ENCODE measurements around the gene MPP2.
"Not testable (repeated sequence)": the region's sequence is repeated elsewhere in the genome, so short reads cannot be mapped to it uniquely, and the experiment has no call there.

MPP2 gene

DNA sequence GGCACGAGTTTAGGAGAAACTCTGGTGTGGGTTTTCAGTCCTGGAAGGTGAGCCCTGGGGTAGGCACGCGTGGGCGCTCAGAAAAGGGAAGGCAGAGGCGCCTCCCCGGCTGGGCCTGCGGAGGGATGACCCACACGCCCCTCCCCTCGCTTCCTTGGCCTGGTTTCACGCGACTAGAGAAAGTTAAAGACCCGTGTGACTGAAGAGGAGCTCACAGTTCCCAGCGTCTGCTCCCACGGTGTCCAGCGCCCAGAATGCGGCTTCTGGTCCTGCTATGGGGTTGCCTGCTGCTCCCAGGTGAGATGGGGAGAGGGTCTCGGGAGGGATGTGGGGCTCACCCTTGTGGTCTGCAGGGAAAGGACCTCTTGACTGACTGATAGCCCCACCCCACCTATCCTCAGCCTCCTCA lies 60.4 kb downstream of the MPP2 start, which contains the start of gene CD300LG:
TSS of gene CD300LG (plus strand) at position 214 of the 409 bp plus-strand sequence. CDS start at position 255, 41 bp downstream.
- no peak for DNase-seq (ENCODE audit: low spot score)

DNA sequence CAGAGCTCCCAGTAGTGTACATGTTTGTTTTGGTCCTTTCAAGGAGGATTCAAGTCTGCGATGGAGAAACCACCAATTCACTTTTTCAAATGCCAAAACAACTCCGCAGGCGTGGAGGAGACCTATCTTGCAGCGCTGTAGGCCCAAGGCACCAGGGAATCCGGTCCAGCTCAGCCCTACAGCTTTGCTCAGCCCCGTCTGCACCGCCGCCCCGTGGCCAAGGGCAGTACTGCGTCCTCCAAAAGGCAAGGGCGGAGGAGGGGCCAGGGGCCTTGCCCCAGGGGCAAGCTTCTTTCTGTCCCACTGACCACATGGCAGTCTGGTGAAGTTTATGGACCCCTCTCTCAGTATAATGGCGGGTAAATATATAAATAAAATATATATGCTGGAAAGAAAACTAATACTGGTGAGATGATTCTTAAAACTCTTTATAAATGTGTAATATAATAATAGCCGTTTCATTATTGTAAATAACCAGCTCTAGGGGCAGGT lies 61.1 kb downstream of the MPP2 start:
- peak; percentile 60 for DNase-seq (ENCODE audit: low spot score)

DNA sequence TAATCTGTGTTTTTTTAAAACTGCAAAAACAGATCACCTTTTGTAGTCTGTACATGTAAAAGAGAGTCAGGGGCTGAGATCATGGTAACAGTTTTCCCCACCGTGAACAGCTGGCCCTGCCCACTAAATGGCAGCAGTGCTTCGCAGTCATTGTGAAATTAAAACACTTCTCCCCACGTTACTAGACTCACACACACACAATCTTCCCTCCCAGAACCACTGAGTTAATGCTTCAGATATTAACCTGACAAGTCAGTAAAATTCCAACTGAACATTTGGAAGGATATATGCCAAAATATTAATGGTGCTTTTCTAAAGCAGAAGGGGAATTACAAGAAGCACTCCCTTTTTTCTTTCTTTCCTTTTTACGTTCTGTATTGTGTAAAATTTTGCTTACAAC lies 61.6 kb downstream of the MPP2 start:
- no peak for DNase-seq (ENCODE audit: low spot score)

DNA sequence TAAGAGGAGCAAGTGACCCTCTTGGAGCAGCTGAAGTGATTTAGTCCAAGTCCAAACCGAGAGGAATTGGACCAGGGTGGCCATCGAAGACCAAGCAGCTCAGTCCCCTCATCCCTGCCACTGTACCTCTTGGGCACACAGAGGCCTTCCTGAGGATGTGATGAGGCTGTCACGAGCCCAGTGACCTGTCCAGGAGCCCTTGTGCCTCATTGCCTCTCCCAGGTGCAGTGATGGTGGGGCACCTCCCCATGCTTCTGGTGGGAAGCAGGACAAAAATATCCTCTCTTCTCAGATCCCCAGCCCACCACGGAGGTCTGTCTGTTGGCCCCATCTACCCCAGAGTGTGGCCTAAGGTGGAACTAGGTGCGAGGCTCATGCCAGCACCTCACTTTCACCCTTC lies 63.1 kb downstream of the MPP2 start:
- DNase-seq (ENCODE audit: low spot score), result no peak

DNA sequence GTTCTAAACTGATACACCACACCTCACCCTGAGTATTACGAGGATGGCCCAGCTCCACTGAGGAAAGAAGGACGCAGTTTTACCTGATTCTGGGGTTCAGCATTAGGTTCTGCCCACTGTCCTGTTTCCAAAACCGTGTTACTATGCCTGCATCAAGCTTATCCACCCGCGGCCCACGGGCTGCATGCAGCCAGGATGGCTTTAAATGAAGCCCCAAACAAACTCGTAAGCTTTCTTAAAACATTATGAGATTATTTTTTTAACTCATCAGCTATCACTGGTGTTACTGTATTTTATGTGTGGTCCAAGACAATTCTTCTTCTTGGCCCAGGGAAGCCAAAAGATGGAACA lies 64.4 kb downstream of the MPP2 start:
- no peak for DNase-seq (ENCODE audit: low spot score)

DNA sequence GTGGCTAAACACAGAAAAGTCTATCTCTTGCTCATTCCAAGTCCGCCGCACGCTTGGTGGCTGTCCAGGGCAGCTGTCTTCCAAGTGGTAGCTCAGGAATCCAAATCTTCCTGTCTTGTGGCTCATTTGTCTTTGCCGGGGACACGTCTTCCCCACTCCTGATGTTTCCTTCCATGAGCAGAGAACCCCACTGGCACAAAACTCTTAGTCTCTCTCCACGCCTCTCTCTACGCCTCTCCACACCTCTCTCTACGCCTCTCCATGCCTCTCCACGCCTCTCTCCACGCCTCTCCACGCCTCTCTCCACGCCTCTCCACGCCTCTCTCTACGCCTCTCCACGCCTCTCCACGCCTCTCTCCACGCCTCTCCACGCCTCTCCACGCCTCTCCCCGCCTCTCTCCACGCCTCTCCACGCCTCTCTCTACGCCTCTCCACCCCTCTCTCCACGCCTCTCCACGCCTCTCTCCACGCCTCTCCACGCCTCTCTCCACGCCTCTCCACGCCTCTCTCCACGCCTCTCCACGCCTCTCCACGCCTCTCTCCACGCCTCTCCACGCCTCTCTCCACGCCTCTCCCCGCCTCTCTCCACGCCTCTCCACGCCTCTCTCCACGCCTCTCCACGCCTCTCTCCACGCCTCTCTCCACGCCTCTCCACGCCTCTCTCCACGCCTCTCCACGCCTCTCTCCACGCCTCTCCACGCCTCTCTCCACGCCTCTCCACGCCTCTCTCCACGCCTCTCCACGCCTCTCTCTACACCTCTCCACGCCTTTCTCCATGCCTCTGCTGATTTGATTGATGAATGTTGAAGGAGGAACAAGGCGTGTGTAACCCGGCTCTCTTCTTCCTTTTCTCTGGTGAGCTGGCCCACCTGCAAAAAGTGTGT lies 65.0 kb downstream of the MPP2 start:
- not testable (repeated sequence) for DNase-seq (ENCODE audit: low spot score)

DNA sequence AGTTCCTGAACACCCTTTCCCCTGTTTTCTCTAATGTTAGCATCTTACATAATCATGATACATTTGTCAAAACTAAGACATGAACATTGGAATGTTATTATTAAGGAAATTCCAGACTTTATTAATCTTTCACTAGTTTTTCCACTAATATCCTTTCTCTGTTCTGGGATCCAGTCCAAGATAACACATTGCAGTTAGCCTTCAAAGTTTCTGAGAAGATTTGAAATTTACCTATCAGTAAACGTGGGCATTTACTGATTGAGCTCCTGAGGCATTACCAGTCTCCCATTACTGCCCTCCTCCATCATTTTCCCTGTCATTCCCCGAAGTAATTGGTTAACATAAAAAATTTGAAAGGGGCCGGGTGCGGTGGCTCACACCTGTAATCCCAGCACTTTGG lies 66.1 kb downstream of the MPP2 start:
- no peak for DNase-seq (ENCODE audit: low spot score)

DNA sequence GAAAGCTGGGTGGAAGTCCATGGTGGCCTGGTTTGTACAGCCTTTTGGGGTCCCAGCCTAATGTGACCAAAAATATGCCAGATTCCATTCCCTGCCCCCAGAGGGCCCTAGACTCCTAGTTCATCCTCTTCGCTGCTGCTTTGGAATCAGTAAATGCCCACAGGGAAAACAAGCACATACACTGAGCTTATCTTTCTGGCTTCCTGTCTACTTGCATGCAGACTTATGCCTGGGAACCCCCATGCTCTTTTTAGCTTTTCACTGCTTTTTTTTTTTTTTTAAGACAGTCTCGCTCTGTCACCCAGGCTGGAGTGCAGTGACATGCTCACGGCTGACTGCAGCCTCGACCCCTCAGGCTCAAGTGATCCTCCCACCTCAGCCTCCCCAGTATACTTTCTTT lies 66.5 kb downstream of the MPP2 start:
- DNase-seq (ENCODE audit: low spot score), result no peak

DNA sequence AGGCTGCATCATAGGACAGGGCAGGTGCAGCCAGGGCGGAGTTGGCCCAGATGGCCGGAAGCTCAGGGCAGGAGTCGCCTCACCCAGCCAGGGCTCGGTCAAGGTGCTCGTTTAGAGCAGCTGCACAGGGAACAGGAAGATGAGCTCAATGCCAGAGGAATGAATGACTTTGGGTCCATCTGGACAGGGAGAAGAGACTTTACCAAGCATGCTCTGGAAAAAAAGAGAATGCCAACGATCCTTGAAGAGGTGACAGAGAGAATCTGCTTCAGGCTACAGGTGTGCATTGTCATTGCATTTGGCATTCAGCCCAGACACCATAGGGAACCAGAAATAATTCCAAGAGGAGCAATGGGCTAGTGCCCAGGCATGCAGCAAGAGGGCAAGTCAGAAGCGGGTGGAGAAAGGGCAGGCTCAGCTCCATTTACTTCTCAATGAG lies 67.6 kb downstream of the MPP2 start:
- DNase-seq (ENCODE audit: low spot score), result no peak

DNA sequence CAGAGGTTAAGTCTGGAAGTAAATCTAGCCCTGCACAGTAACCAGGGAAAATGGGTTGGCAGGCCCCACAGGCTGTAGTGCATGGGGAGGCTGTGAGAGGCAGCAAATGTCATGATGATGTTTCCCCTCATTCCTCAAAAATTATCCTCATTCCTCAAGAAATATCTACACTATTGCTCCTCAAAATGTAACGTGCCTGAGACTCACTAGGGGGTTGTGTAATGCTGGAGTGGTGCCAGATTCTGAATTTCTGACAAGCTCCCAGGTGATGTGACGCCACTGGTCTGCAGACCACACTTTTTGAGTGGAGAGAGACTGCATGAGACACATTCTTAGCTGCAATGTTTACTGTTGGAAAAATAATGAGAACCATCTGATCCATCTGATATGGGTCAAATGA lies 73.2 kb downstream of the MPP2 start:
- DNase-seq (ENCODE audit: low spot score), result no peak

DNA sequence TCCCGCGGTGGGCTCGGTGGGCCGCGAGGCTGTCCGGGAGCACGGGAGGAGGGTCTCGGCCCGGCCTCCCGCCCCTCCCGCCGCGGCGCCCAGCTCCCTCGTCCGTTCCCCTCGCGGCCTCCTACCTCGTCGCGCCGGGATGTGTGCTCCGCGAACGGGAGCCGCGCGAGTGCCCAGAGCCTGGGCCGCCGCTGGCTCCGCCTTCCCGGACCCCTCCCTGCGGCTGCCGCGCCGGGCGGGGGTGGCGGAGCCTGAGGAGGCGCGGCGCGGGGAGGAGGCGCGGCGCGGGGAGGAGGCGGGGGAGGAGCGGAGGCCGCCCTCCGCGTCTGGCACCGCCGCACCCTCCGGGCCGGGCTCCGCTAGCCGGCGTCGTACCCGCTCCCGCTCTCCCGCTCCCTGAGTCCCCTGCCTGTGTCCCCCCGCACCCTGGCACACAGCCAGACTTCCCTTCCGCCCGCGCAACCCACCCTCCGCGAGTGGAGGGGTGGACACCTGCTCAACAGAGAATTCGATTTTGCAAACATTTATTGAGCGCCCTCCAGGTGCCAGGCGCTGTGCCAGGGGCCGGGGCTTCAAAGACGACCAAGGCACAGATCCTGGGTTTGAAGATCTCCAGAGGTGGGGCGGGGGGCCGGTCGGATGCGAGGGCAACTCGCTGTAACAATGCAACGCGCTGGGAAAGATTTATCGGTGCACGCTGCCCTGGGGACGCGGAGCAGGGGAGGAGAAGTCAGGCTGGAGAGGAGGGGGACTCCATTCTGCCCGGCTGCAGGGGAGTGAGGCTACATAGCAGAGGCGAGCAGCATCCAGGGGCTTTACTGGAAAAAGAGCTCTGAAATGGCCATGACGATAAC lies 74.1 kb downstream of the MPP2 start, which contains the start of gene MPP3:
TSS of gene MPP3 (minus strand) at position 171 of the 854 bp plus-strand sequence. CDS start 1,240 bp downstream, outside the sequence.
- peak; percentile 54 for DNase-seq (ENCODE audit: low spot score)

DNA sequence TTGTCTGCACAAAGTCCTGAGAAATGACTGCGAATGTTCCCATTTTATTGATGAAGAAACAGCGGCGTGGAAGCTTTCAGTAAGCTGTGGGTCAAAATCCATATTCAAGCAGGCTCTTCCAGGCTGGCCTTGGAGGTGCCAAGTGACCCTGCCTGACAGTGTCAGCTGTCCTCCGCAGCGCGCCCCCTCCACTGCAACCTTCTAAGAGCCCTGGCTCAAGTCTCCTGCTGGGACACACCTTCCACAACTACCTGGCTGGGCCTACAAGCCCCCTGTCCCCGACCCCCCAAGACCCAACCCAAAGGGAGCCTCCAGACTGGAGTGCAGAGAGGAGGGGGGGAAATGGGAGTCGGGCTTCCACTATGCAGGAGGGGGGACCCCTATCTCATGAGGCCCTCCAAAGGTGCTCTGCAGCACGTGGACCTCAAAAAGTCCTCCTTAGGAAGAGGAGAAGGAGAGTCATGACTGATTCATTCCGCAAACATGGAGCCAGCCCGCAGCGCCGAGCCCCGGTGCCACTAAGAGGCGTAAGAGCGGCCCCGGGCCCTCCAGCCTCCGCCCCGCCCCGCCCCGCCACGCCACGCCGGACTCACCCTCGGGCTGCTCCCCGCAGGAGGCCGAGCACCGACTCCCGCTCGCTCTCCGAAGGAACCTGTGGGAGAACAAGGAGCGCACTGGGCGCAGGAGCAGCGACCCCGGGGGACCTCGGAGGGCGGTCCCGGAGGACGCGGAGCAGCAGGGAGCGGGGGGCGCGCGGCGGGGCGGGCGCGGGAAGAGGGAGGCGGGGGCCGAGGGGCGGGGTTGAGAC lies 75.0 kb downstream of the MPP2 start:
- no peak for DNase-seq (ENCODE audit: low spot score)

DNA sequence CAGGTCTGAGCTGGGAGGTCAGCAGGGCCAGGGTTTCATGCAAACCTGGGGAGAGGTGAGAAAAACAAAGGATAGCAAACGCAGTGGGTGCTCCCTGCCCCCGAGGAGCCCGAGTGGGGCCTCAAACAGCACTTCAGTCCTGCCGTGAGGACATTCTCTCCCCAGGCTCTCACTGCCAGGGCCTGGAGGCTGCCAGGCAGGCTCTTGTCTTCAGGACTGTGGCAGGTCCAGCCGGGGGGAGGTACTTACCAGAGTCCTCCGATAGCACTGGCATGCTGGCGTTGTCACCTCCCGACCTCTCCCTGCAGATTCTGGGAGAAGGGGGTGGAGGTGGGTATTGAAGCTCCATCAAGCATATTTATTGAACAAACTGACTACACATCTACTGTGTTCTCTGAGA lies 75.7 kb downstream of the MPP2 start:
- DNase-seq (ENCODE audit: low spot score), result no peak

DNA sequence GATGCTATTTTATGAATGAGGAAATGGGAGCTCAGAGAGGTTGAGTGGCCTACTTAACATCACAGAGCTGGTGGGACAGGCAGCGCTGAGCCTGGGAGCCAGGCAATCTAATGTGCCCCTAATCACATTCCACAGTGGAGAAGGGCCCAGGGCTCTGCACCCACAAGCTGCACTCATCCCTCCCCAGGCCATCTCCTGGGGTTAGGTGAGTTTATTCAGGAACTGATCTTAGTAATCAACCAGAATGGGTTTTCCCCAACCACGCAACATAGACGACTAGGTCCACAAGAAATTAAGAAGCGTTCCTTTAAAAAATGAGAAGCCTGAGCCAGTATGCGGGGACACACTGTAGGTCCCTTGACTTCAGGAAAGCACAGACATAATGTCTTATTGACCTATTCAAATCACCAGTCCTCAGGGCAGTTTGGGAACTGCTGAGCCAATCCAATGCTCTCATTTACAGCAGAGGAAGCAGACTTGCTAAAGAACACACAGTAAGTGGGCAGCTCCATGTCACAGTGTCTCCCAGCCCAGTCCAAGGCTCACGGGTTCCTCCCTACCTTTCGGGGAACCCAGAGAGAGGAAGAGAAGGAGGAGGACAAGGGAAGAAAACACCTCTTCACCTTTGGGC lies 76.7 kb downstream of the MPP2 start:
- DNase-seq (ENCODE audit: low spot score), result no peak

DNA sequence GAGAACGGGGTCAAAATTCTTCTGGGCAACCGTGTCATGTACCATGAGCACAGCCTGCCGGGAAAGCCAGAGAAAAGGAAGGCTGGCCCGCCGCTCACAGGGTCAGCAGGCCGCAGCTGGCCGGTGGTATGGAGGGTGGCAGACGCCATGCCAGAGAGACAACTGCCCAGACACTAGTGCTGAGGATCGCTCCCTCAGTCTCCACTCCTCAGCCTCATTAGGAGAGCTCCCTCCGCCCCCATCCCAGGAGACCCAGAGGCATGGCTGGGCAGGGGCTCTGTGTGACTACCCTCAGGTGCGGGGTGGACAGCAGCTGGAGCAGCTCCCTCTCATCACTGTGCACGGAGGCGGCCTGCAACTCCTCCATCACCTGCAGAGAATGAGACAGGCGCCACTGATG lies 77.6 kb downstream of the MPP2 start:
- no peak for DNase-seq (ENCODE audit: low spot score)

DNA sequence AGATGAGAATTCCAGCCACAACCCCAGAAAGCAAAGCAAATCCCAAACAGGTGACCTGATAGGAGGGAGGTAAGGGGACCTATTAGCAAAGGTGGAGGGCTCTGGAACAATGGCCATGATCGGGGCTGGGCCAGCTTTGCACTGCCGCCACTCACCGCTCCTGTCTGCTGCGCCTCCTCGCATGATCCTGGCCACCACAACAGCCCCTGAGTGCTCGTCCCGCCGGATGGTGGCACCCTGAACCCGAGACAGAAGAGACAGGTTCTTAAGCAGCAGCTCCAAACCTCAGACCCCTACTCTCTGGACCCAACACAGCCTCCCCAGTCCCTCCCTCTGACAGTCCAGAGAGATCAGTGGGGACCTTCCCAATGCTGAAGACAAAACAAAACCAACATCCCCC lies 79.7 kb downstream of the MPP2 start:
- no peak for DNase-seq (ENCODE audit: low spot score)

DNA sequence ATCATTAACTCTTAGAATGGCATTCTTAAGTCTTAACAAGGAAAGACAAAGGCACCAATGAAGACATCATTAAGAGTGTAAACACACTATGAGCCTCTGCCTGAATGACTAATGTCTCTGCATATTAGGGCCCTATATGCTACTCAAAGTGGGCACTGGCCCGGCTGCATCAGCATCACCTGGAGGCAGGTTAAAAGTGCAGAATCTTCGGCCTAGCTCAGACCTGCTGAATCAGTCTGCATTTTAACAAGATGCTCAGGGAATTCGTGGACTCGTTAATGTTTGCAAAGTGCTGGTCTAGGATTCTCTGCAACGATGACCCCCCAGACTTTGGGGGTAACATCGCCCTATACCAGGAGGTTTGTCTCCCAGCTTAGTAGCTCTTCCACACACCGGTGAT lies 81.1 kb downstream of the MPP2 start:
- DNase-seq (ENCODE audit: low spot score), result no peak

DNA sequence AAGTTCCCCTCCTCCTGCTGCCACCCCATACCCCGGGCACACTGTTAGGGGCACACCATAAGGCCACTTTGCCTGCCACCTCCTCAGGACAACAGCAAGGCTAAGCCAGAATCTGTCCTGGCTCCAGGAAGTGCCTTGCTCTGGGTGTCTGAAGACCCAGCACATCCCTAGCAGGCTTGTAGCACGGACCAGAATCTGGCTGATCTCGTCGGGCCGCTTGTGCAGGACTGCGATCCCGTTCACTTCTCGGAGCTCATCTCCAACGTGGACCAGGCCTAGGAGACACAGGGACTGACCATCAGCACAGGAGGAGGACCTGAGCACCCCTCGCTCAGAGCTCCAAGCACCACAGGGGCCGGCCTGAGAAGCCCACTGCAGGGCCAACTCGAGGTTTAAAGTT lies 81.8 kb downstream of the MPP2 start:
- no peak for DNase-seq (ENCODE audit: low spot score)

Data from putamen (tissue), 1 donor.